ENCODE data around the gene PRKCA.

GRCh38 chr17:66787914-66788313 is 485.5 kb downstream of the PRKCA start:
- TF ChIP-seq CTCF (conservative IDR thresholded peaks at IDR 0.05; ENCODE audit: low read length): no peak
- TF ChIP-seq EZH2phosphoT487 (IDR thresholded peaks at IDR 0.05; ENCODE audit: borderline replicate concordance): no peak
